Colon (tissue), 2 donors: Measurements from ENCODE around the gene SNX11.
"Not testable (repeated sequence)": the region's sequence is repeated elsewhere in the genome, so short reads cannot be mapped to it uniquely, and the experiment has no call there.

Source experiments
- FAIRE-seq: peaks from 2 replicates; lab custom pipeline; 2012; peaks lifted over from hg19 to GRCh38; lab: Jason Lieb, UNC
- donor health status: control.
- donor health status: control.

Gene SNX11

GRCh38 chr17:48107137-48108055, at the start of gene SNX11:
TSS of gene SNX11 (plus strand) at chr17:48107766. CDS start at chr17:48112044, 4,278 bp downstream.
- FAIRE-seq, result no peak

DNA sequence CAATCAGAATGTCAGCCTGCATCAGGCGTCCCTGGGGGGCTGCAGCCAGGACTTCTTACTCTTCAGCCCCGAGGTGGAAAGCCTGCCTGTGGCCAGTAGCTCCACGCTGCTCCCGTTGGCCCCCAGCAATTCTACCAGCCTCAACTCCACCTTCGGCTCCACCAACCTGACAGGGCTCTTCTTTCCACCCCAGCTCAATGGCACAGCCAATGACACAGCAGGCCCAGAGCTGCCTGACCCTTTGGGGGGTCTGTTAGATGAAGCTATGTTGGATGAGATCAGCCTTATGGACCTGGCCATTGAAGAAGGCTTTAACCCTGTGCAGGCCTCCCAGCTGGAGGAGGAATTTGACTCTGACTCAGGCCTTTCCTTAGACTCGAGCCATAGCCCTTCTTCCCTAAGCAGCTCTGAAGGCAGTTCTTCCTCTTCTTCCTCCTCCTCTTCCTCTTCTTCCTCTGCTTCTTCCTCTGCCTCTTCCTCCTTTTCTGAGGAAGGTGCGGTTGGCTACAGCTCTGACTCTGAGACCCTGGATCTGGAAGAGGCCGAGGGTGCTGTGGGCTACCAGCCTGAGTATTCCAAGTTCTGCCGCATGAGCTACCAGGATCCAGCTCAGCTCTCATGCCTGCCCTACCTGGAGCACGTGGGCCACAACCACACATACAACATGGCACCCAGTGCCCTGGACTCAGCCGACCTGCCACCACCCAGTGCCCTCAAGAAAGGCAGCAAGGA, 49.0 kb upstream of the SNX11 start:
- no peak for FAIRE-seq

- FAIRE-seq, result no peak
Measured at GRCh38 chr17:48059125-48059668, 48.4 kb upstream of the SNX11 start.

DNA sequence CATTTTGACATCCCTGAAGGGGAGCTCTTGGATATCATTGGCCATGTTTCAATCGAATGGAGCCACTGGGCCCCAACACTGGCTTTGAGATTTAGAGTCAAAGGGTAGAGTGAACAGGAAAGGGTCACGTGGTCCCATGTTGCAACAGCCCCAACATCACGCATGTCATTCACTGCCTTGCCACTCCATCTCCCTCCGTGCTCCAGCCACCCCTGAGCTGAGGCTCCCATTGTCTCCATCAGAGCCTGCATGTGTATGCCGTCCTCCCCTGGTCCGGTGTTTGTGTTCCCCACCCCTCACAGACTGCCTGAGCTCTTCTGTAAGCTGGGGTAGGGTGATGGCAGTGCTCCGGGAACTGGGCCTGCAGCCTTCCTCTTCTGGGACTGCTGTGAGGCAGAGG, 47.3 kb upstream of the SNX11 start:
- no peak for FAIRE-seq

- FAIRE-seq, result no peak
Measured at GRCh38 chr17:48062273-48062672, 45.3 kb upstream of the SNX11 start.

DNA sequence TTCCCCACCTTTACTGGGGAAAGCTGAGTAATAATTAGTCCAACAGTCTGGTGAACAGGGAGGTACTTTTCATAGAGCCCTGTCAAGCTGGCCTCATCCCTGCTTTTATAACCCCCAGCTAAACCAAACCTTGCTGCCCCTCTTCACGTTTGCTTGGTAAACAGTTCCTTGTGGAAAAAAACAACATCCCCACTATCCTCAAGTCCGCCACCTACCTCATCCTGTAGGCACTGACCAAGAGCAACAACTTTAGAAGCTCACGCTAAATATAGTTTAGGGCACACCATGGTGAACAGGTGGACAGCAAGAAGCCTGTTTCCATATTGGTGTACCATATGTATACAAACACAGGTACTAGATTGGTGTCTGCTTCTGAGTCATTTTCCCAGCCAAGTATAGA, 42.9 kb upstream of the SNX11 start:
- FAIRE-seq, result no peak

DNA sequence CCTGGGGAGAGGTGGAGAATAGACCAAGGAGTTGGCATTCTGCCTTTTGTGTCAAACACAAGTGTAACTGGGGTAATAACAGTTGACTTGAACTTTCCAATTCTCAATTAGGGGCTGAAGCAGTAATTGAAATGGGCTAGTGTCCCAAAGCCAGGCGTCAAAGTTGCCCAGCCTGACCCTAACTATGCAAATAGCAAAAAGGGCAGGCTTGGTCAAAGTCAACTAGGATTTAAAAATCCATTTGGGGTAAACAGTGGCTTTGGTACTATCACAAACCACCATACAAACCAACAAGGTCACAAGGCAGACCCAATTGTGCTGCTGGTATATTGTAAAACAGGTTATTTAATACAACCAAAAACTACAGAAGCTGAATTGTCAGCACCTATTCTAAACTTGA, 41.4 kb upstream of the SNX11 start:
- FAIRE-seq, result no peak

DNA sequence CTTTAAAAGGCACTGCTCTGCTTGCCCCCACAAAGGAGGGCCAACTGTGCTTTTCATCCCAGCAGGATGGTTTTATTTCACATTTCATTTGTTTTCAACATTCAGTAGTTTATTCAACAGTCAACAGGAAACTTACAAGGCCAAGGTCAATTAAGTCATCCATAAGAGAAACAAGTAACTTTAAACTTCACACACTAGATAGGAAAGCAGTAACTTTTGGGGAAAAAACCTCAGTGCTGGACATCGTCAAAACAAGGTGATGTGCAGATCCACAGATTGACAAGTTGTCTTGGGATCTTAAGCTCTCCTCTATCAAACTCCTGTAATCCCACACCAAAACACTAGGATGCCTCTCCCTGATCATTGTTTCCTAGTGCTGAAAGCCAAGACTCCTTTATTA, 40.9 kb upstream of the SNX11 start:
- no peak for FAIRE-seq

DNA sequence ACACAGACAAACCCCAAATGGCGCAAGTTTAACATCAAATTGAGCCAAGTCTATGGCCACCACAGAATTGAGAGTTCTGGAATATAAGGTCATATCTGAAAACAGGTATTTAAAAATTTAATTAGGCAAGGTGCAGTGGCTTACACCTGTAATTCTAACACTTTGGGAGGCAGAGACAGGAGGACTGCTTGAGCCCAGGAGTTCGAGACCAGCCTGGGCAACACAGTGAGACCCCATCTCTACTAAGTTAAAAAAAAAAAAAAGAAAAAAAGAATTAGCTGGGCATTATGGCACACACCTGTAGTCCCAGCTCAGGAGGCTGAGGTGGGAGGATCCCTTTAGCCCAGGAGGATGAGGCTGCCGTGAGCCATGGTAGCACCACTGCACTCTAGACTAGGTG, 40.3 kb upstream of the SNX11 start:
- no peak for FAIRE-seq

DNA sequence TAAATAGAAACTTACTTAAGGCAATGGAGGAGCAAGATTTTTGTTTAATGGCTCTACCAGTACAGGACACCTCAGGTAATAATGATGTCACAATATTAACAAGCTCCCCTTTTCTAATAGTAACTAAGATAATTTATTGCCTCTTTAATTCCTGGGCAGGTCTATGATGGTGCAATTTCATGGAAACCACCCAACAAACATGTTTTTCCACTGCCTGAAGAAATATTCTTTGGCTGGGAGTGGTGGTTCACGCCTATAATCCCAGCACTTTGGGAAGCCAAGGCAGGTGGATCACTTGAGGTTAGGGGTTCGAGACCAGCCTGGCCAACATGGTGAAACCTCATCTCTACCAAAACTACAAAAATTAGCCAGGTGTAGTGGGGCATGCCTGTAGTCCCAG, 39.8 kb upstream of the SNX11 start:
- FAIRE-seq, result not testable (repeated sequence)

DNA sequence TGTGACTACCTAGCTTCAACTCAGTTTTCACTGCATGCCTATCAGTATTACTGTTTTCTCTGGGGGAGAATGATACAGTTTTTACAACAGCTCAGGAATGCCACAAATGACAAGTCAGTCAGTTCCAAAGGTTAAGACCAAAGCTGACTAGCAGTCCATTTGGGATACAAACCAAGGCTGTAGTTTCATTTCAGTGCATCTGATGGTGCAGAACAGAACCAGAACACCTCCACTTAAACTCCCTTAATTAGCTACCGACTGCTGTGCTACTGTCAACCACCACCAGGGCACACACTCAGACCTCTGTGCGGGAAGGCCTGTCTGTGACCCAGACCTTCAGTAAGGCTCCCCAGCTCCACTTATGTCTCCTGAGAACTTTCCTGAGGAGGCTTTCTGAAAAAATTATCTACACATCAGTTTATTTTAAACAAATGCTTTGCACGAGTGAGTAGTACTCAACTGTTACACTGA, 39.0 kb upstream of the SNX11 start:
- no peak for FAIRE-seq

DNA sequence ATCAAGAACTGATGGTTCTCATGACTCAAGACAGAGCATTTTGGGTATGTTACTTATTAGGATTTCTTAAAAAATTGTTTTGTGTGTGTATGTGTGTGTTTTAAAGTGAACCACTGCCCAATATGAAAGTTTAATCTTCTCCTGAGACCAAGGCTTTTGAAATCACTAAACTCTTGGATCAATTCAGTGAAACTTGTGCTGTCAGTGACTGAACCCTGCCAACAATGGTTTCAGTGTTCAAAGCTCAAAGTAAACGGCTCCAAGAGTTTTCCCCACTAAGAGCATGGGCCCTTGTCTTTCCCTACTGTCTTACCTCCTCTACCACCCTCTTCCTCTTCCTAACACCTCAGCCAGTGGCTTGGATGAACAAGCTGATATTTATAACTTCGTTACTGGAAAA, 37.4 kb upstream of the SNX11 start:
- no peak for FAIRE-seq

DNA sequence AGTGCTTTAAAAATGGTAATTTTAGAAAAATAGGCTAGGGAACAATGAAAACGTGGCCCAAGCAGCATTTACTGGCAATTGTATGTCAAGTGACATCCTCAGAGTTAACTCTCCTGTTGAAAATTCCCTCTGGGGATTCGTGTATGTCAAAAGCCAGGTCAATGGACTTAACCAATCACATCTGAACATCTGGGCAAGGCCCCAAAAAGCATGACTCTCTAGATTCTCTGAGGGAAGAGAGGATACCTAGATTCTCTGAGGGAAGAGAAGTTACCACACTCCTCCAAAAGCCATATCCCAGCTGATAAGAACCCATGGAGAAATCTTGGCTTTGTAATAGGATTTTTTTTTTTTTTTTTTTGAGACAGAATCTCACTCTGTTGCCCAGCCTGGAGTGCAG, 35.9 kb upstream of the SNX11 start:
- FAIRE-seq, result no peak

DNA sequence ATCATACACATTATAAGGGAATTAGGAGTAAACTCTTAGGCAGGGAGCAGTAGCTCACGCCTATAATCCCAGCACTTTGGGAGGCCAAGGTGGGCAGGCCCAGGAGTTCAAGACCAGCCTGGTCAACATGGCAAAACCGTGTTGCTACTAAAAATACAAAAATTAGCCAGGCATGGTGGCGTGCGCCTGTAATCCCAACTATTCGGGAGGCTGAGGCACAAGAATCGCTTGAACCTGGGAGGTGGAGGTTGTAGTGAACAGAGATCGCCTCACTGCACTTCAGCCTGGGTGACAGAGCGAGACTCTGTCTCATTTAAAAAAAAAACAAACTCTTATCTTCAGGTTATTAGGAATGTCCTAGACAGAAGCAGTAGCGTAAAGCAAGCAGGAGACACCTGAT, 34.8 kb upstream of the SNX11 start:
- FAIRE-seq, result not testable (repeated sequence)

DNA sequence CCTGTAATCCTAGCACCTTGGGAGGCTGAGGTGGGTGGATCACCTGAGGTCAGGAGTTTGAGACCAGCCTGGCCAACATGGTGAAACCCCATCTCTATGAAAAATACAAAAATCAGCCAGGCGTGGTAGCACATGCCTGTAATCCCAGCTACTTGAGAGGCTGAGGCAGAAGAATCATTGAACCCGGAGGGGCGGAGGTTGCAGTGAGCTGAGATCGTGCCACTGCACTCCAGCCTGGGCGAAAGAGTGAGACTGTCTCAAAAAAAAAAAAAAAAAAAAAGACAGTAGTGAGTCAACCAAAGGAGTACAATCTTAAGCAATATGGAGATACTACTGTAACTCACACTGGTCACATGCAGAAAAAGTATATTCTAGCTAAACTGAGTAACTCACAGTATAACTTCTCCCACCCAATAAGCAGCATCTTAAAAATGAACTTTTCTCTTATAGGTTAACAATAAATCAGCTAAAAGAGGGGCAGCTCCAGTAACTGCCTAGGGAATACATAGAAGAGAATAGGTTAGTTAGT, 33.9 kb upstream of the SNX11 start:
- not testable (repeated sequence) for FAIRE-seq

DNA sequence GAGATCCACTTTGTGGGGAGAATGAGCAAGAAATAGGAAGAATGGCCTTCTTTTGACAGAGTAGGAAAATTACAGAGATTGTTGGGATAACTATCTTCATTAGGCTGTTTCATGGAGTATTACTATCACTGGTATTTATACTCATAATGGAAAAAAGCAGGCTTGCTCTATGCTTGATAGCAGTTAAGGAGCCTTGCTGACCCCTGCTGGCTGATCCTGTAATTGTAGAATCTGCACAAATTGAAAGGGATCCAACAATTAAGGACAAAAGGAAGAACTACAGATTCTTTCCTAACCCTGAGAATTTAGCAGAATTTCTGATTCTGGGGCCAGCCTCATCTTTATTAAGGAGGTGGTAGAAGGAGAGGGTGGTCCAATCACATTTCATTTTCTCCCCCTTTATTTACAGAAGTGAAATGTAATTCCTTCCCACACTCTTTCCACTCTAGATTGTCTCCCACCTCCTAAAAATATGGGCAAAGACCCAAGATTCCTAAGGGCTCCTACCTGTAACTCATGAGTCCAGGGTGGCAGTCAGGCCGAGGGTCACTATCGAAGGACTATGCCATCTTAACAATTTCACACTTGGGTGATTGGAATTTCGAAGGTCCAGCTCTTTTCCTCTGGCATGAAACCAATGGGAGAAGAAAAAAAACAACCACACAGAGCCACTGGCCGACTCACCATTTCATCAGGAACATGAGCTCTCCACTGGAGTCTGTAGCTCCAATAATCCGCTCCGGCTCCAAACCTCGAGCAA, 33.1 kb upstream of the SNX11 start:
- no peak for FAIRE-seq

DNA sequence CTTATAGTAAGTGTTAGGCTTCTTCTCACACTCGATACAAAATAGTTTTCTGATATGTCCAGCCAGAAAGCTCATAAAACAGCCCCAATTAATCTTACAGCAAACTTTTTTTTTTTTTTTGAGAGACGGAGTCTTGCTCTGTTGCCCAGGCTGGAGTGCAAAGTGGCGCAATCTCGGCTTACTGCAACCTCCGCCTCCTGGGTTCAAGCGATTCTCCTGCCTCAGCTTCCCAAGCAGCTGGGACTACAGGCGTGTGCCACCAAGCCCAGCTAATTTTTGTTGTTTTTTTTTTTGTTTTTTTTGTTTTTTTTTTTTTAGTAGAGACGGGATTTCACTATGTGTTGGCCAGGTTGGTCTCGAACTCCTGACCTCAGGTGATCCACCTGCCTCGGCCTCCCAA, 30.4 kb upstream of the SNX11 start:
- FAIRE-seq, result not testable (repeated sequence)

DNA sequence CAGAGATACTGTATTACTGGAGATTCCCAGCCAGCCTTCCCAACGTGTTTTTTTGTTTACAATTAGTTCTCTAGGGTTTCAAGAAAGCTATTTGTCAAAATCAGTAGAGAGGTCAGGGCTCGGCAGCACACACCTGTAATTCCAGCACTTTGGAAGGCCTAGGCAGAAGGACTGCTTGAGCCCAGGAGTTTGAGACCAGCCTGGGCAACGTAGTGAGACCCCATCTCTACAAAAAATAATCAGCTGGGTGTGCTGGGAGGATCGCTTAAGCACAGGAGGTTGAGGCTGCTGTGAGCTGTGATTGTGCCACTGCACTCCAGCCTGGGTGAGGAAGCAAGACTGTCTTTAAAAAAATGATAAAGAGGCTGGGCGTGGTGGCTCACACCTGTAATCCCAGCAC, 25.7 kb upstream of the SNX11 start:
- FAIRE-seq, result no peak

DNA sequence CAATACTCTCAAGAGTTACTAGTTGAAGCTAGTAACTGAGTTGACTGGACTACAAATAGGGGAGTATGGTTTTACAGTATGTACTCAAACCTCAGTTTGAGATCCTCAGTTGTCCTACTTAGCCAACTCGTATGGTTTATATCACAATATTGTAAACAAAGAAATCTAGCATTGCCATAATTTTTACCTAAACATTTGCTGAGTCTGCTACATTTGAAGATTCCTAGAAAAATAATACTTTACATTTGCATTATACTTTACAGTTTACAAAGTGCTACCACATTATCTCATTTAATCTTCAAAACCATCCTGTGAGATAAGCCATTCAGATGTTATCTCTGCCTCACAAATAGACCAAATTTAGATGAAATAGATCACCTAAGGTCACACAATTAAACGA, 22.6 kb upstream of the SNX11 start:
- FAIRE-seq, result no peak

- FAIRE-seq, result no peak
Measured at GRCh38 chr17:48093341-48094045, 14.1 kb upstream of the SNX11 start.

DNA sequence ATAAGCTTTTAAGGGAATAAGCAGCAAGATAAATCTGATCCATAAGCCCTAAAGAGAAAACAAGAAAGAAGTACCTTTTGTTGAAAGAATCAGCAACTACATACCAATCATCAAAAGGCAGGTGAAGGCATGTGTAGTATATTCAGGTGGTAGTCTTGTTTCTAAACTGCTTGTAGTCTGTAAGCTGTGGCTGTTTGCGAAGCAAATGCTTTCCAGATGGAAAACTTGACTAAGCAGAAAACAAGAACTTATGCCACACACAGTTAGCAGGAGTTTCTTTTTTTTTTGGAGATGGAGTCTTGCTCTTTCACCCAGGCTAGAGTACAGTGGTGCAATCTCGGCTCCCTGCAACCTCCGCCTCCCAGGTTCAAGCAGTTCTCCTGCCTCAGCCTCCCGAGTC, 12.0 kb upstream of the SNX11 start:
- no peak for FAIRE-seq
